ENCODE data around the gene ARHGAP10.

ARHGAP10 gene

DNA sequence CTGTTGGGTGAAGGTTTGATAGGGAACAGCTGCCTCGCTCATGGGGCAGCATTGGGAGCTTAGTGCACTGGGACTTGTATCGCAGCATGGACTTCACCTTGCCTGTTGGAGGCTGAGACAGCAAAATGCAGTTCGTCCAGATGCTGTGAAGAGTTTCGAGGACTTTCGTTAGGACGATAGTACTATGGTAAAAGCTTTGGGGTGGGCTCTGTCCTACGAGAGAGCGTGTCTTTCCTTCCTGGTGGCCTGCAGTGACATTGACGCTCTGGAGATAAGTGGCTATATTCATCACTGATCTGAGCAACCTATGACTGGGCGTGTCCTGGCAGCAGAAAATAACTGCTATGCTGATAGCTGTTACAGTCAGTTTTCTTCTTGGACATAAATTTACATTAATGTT lies 44.8 kb downstream of the ARHGAP10 start:
- Histone ChIP-seq H3K4me1 (ENCODE audit: control insufficient read depth in 5 of 5, insufficient read depth in 5 of 5, low read length in 5 of 5) (peaks cover 0 to 42% (median 30%) of the 10 kb centered on the region in 5 donors), H3K9ac (ENCODE audit: low read length in 5 of 5) (no peak overlapping the region), H3K27ac (ENCODE audit: low read depth, low read length) (no peak overlapping the region), H3K4me3 (ENCODE audit: low read depth in 1 of 5, low read length in 5 of 5) (no peak overlapping the region), H3K36me3 (ENCODE audit: control insufficient read depth in 5 of 5, insufficient read depth in 5 of 5, low read length in 5 of 5) (no peaks in the 10 kb centered on the region), H3K27me3 (ENCODE audit: control insufficient read depth in 5 of 5, insufficient read depth in 4 of 5, low read length in 5 of 5) (no peaks in the 10 kb centered on the region), H3K9me3 (ENCODE audit: control insufficient read depth in 5 of 5, low read length in 5 of 5) (no peaks in the 10 kb centered on the region)

DNA sequence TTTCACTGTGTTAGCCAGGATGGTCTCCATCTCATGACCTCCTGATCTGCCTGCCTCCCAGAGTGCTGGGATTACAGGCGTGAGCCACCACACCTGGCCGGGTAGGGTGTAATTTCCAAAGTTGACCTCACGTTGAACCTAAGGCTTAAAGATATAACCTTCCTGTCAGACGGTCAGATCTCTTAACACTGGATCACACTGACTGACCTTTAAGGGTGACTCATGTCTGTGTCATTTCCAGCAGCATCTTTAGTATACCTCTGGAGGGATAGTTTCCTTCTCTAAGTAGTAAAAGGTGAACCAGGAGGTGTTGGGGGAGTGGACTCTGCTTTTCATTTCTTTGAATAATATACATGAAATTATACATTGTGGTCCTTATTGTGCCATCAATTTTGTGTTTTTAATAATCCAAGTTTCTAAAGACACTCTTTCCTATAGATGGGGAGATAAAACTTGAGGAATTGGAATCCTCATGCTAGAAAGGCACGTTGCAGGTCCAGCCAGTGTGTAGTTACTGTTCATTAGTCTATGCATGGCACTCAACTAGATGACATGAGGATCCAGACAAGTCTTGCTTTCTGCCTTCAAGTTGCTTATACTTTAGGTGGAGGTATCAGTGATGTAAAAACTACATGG lies 45.7 kb downstream of the ARHGAP10 start:
- H3K4me1 ChIP-seq (ENCODE audit: control insufficient read depth in 5 of 5, insufficient read depth in 5 of 5, low read length in 5 of 5): peaks cover 0 to 40% (median 24%) of the 10 kb centered on the region in 5 donors
- H3K36me3 ChIP-seq (ENCODE audit: control insufficient read depth in 5 of 5, insufficient read depth in 5 of 5, low read length in 5 of 5): no peaks in the 10 kb centered on the region
- no peak overlapping the region for H3K27ac ChIP-seq (ENCODE audit: low read depth, low read length)
- H3K9me3 ChIP-seq (ENCODE audit: control insufficient read depth in 5 of 5, low read length in 5 of 5): no peaks in the 10 kb centered on the region
- H3K9ac ChIP-seq (ENCODE audit: low read length in 5 of 5): no peak overlapping the region
- no peaks in the 10 kb centered on the region for H3K27me3 ChIP-seq (ENCODE audit: control insufficient read depth in 5 of 5, insufficient read depth in 4 of 5, low read length in 5 of 5)
- no peak overlapping the region for H3K4me3 ChIP-seq (ENCODE audit: low read depth in 1 of 5, low read length in 5 of 5)

DNA sequence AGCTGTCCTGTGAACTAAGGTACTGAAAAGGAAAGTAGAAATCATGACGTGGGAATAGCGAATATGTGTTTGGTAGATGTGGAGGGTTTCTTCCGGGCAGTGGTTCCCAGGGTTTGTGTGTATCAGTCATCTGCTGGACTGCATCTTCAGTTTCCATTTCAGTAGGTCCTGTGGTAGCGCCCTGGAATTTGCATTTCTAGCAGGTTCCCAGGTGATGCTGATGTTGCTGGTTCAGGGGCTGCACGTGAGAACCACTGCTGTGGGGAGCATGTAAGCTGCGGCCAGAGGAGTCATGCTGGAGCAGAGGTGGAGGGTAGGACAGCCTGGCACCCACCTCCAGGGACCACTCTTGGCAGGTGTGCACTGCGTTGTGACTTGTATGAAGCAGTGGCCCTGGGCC lies 47.1 kb downstream of the ARHGAP10 start:
- no peaks in the 10 kb centered on the region for H3K27me3 ChIP-seq (ENCODE audit: control insufficient read depth in 5 of 5, insufficient read depth in 4 of 5, low read length in 5 of 5)

DNA sequence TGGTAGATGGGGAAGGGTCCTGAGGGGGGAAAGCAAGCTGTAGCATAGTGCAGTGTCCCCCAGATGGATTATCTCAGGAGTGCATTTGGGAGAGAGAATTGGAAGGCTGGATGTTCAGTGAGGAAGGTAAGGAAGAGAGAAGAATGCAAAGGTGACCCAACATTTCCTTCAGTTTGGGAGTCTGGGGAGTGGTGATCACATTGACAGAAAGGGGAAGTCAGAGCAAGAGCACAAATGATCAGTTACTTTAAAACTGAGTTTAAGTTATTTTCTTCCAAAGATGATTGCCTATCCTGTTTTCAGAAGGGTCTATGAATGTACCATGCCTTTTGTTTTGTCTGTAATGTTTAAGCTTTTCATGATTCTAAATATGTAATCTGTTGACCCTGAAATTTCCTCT lies 47.6 kb downstream of the ARHGAP10 start:
- H3K27me3 ChIP-seq (ENCODE audit: control insufficient read depth in 5 of 5, insufficient read depth in 4 of 5, low read length in 5 of 5): no peaks in the 10 kb centered on the region
- peaks cover 0 to 25% (median 11%) of the 10 kb centered on the region in 5 donors for H3K4me1 ChIP-seq (ENCODE audit: control insufficient read depth in 5 of 5, insufficient read depth in 5 of 5, low read length in 5 of 5)
- no peak overlapping the region for H3K9ac ChIP-seq (ENCODE audit: low read length in 5 of 5)
- H3K36me3 ChIP-seq (ENCODE audit: control insufficient read depth in 5 of 5, insufficient read depth in 5 of 5, low read length in 5 of 5): no peaks in the 10 kb centered on the region
- H3K27ac ChIP-seq (ENCODE audit: low read depth, low read length): no peak overlapping the region
- H3K4me3 ChIP-seq (ENCODE audit: low read depth in 1 of 5, low read length in 5 of 5): no peak overlapping the region
- no peaks in the 10 kb centered on the region for H3K9me3 ChIP-seq (ENCODE audit: control insufficient read depth in 5 of 5, low read length in 5 of 5)

More for the DNA sequence above, 47.1 kb downstream of the ARHGAP10 start:
- Histone ChIP-seq H3K36me3 (ENCODE audit: control insufficient read depth in 5 of 5, insufficient read depth in 5 of 5, low read length in 5 of 5) (no peaks in the 10 kb centered on the region), H3K27ac (ENCODE audit: low read depth, low read length) (no peak overlapping the region), H3K4me1 (ENCODE audit: control insufficient read depth in 5 of 5, insufficient read depth in 5 of 5, low read length in 5 of 5) (peaks cover 0 to 28% (median 13%) of the 10 kb centered on the region in 5 donors), H3K9ac (ENCODE audit: low read length in 5 of 5) (no peak overlapping the region), H3K9me3 (ENCODE audit: control insufficient read depth in 5 of 5, low read length in 5 of 5) (no peaks in the 10 kb centered on the region), H3K4me3 (ENCODE audit: low read depth in 1 of 5, low read length in 5 of 5) (no peak overlapping the region)

DNA sequence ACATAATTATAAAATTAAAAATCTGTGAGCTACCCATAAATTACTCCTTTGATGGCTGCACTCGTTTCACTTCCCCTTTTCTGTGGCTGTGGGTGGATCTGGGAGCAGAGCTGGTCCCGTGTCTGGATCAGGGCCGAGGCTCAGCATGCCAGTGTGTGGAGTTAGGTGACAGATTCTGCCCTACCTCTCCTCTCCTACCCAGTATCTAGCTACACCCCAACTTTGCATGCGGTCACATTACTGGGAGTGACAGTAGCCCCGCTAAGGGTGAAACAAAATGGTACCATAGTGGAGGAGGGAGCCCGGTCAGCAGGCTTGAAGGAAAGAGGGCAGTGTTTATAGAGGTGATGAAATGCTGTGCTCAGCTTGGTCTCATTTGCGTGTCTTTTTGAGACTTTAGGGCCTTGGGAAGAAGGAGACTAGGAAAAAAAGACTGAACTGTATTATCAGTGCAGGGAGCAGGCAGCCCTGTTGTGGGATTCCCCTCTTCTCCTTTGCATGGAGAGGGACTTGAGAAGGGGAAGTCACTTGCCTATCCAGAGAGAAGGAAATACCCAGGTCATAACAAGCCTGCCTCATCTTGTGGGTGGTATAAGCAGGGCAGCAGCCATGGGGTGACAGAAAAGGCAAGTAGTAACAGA lies 48.4 kb downstream of the ARHGAP10 start:
- H3K9me3 ChIP-seq (ENCODE audit: control insufficient read depth in 5 of 5, low read length in 5 of 5): no peaks in the 10 kb centered on the region
- H3K36me3 ChIP-seq (ENCODE audit: control insufficient read depth in 5 of 5, insufficient read depth in 5 of 5, low read length in 5 of 5): no peaks in the 10 kb centered on the region
- peak overlapping the region in 1 of 5 donors; percentile 11 for H3K4me3 ChIP-seq (ENCODE audit: low read depth in 1 of 5, low read length in 5 of 5)
- peaks cover 0 to 24% (median 11%) of the 10 kb centered on the region in 5 donors for H3K4me1 ChIP-seq (ENCODE audit: control insufficient read depth in 5 of 5, insufficient read depth in 5 of 5, low read length in 5 of 5)
- H3K27ac ChIP-seq (ENCODE audit: low read depth, low read length): no peak overlapping the region
- H3K27me3 ChIP-seq (ENCODE audit: control insufficient read depth in 5 of 5, insufficient read depth in 4 of 5, low read length in 5 of 5): no peaks in the 10 kb centered on the region
- H3K9ac ChIP-seq (ENCODE audit: low read length in 5 of 5): no peak overlapping the region

DNA sequence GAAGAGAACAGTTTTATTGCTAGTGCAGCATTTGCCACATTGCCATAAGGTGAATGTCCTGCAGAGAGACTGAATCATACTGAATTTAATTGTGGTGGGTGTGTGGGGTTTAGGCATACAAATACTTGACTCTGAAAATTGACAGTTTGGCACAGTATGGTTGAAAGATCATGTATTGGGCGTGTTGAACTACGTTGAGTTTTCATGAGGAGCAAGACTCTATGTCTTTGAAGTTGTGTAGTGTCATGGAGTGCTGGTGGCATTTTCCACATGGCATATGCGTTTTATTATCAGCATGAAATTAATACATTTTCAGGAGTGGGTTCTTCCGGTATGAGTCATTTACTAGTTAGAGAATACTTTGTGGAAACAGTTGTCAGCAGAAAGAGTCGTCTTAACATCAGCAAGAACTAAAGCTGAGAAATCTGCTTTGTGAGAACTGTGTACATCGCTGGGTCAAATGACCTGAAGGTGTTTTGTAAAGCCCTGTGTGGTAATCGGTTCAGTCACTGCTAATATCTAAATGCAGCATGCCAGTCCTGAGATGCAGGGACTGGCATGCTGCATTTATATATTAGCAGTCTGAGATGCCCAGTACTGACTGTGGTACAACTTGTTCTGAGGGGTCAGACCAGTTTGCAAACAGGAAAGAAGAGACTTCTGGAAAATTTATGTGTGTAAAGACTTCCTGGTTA lies 50.3 kb downstream of the ARHGAP10 start:
- Histone ChIP-seq H3K27me3 (ENCODE audit: control insufficient read depth in 5 of 5, insufficient read depth in 4 of 5, low read length in 5 of 5) (no peaks in the 10 kb centered on the region), H3K36me3 (ENCODE audit: control insufficient read depth in 5 of 5, insufficient read depth in 5 of 5, low read length in 5 of 5) (no peaks in the 10 kb centered on the region), H3K4me1 (ENCODE audit: control insufficient read depth in 5 of 5, insufficient read depth in 5 of 5, low read length in 5 of 5) (peaks cover 0 to 35% (median 19%) of the 10 kb centered on the region in 5 donors), H3K9ac (ENCODE audit: low read length in 5 of 5) (no peak overlapping the region), H3K27ac (ENCODE audit: low read depth, low read length) (no peak overlapping the region), H3K9me3 (ENCODE audit: control insufficient read depth in 5 of 5, low read length in 5 of 5) (no peaks in the 10 kb centered on the region), H3K4me3 (ENCODE audit: low read depth in 1 of 5, low read length in 5 of 5) (no peak overlapping the region)

DNA sequence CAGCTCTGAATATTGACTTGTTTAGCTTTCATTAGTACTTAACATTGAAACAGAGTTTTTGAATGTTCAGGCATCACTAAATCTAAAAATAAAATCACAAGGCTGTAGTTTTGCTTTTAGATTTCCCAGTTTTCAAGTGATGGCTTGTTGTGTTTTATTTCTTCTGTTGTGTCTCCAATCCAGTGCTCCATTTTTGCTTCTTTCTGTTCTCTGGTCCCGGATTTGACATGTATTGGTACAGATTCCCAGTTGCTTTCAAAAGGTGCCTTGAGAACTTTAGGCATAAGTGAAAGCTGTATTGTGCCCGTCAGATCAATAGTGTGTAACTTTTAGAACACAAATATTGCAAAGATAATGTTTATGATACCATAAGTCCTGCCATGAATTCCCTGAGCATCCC lies 53.2 kb downstream of the ARHGAP10 start:
- no peak overlapping the region for H3K27ac ChIP-seq (ENCODE audit: low read depth, low read length)
- H3K36me3 ChIP-seq (ENCODE audit: control insufficient read depth in 5 of 5, insufficient read depth in 5 of 5, low read length in 5 of 5): no peaks in the 10 kb centered on the region
- no peak overlapping the region for H3K4me3 ChIP-seq (ENCODE audit: low read depth in 1 of 5, low read length in 5 of 5)
- no peak overlapping the region for H3K9ac ChIP-seq (ENCODE audit: low read length in 5 of 5)
- H3K4me1 ChIP-seq (ENCODE audit: control insufficient read depth in 5 of 5, insufficient read depth in 5 of 5, low read length in 5 of 5): peaks cover 3 to 37% (median 31%) of the 10 kb centered on the region in 5 donors
- H3K27me3 ChIP-seq (ENCODE audit: control insufficient read depth in 5 of 5, insufficient read depth in 4 of 5, low read length in 5 of 5): no peaks in the 10 kb centered on the region
- no peaks in the 10 kb centered on the region for H3K9me3 ChIP-seq (ENCODE audit: control insufficient read depth in 5 of 5, low read length in 5 of 5)

- Histone ChIP-seq H3K27ac (ENCODE audit: low read depth, low read length) (no peak overlapping the region), H3K4me1 (ENCODE audit: control insufficient read depth in 5 of 5, insufficient read depth in 5 of 5, low read length in 5 of 5) (peaks cover 3 to 37% (median 29%) of the 10 kb centered on the region in 5 donors), H3K27me3 (ENCODE audit: control insufficient read depth in 5 of 5, insufficient read depth in 4 of 5, low read length in 5 of 5) (no peaks in the 10 kb centered on the region), H3K9ac (ENCODE audit: low read length in 5 of 5) (peak overlapping the region in 2 of 5 donors; percentile 5 to 41), H3K4me3 (ENCODE audit: low read depth in 1 of 5, low read length in 5 of 5) (no peak overlapping the region), H3K36me3 (ENCODE audit: control insufficient read depth in 5 of 5, insufficient read depth in 5 of 5, low read length in 5 of 5) (no peaks in the 10 kb centered on the region), H3K9me3 (ENCODE audit: control insufficient read depth in 5 of 5, low read length in 5 of 5) (no peaks in the 10 kb centered on the region)
Measured at GRCh38 chr4:147786031-147786430, 54.1 kb downstream of the ARHGAP10 start.

- Histone ChIP-seq H3K27ac (ENCODE audit: low read depth, low read length) (no peak overlapping the region), H3K4me1 (ENCODE audit: control insufficient read depth in 5 of 5, insufficient read depth in 5 of 5, low read length in 5 of 5) (peaks cover 3 to 37% (median 29%) of the 10 kb centered on the region in 5 donors), H3K27me3 (ENCODE audit: control insufficient read depth in 5 of 5, insufficient read depth in 4 of 5, low read length in 5 of 5) (no peaks in the 10 kb centered on the region), H3K9me3 (ENCODE audit: control insufficient read depth in 5 of 5, low read length in 5 of 5) (no peaks in the 10 kb centered on the region), H3K9ac (ENCODE audit: low read length in 5 of 5) (peak overlapping the region in 1 of 5 donors; percentile 5), H3K36me3 (ENCODE audit: control insufficient read depth in 5 of 5, insufficient read depth in 5 of 5, low read length in 5 of 5) (no peaks in the 10 kb centered on the region), H3K4me3 (ENCODE audit: low read depth in 1 of 5, low read length in 5 of 5) (no peak overlapping the region)
Measured at GRCh38 chr4:147786531-147786930, 54.6 kb downstream of the ARHGAP10 start.

DNA sequence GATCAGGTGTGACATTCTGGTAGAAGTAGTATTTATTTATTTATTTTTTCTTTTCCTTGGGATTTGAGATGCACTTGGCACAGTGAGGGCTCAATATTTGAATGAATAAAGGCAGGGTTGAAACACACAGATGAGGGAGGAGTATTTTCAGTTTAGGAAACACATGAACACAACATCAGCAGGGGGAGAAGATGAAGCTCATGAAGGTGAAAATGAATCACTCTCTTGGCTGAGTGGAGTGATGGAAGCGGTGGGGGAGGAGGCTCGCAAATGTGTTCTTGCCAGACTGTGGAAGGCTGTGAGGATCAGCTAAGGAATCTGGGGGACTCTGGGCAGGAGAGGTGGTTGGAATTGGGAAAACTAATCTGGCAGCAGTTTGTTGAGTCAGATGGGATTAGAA lies 55.3 kb downstream of the ARHGAP10 start:
- Histone ChIP-seq H3K36me3 (ENCODE audit: control insufficient read depth in 5 of 5, insufficient read depth in 5 of 5, low read length in 5 of 5) (no peaks in the 10 kb centered on the region), H3K9ac (ENCODE audit: low read length in 5 of 5) (no peak overlapping the region), H3K4me1 (ENCODE audit: control insufficient read depth in 5 of 5, insufficient read depth in 5 of 5, low read length in 5 of 5) (peaks cover 3 to 33% (median 27%) of the 10 kb centered on the region in 5 donors), H3K4me3 (ENCODE audit: low read depth in 1 of 5, low read length in 5 of 5) (no peak overlapping the region), H3K27me3 (ENCODE audit: control insufficient read depth in 5 of 5, insufficient read depth in 4 of 5, low read length in 5 of 5) (no peaks in the 10 kb centered on the region), H3K27ac (ENCODE audit: low read depth, low read length) (no peak overlapping the region), H3K9me3 (ENCODE audit: control insufficient read depth in 5 of 5, low read length in 5 of 5) (no peaks in the 10 kb centered on the region)

Data from subcutaneous abdominal adipose tissue (tissue), 5 donors.